Measurements from ENCODE around the gene KRT85.

- TF ChIP-seq CTCF (tag by site-specific recombination; IDR thresholded peaks at IDR 0.05) (no peak), ZNF394 (tag by site-specific recombination; IDR thresholded peaks at IDR 0.05; ENCODE audit: borderline replicate concordance) (no peak), ZNF24 (tag by site-specific recombination; IDR thresholded peaks at IDR 0.05) (no peak), ZBTB49 (tag by site-specific recombination; IDR thresholded peaks at IDR 0.05; ENCODE audit: low read depth) (no peak), TRIM28 (IDR thresholded peaks at IDR 0.05; ENCODE audit: borderline replicate concordance, low read length) (no peak), TSHZ1 (tag by site-specific recombination; IDR thresholded peaks at IDR 0.05; ENCODE audit: borderline replicate concordance) (no peak), ZNF112 (tag by site-specific recombination; IDR thresholded peaks at IDR 0.05) (no peak)
These were observed 30.6 kb downstream of the KRT85 start for GRCh38 chr12:52336641-52337040.
